ENCODE measurements around the gene ZFHX3. TPM values are rescaled to one million over a fixed set of nuclear protein-coding genes. Genes with fewer than 3 reads are reported as not detected.

ZFHX3 gene
- total and polyA plus RNA-seq, 2 donors (not counting 3 experiments of a cell fraction or from before 2014, with no cell fraction given) = 3.7 to 18.8 TPM

- H4K20me1 ChIP-seq (replicated peaks; ENCODE audit: control insufficient read depth, extremely low read depth, insufficient read depth, low read length) = no peaks in the 10 kb centered on the region
- H3K79me2 ChIP-seq (ENCODE audit: control insufficient read depth, insufficient read depth, low read length) = no peaks in the 10 kb centered on the region
- FAIRE-seq (no peak), DNase-seq (ENCODE audit: low read depth, low spot score) (no peak)
- no peaks in the 10 kb centered on the region for H3K9me3 ChIP-seq (replicated peaks; ENCODE audit: control insufficient read depth, insufficient read depth, low read length)
- no peak overlapping the region for H2AFZ ChIP-seq (ENCODE audit: low read depth, low read length)
- intact Hi-C loops (cut with micrococcal nuclease) = no loop called here
- no peak overlapping the region for H3K9ac ChIP-seq (replicated peaks; ENCODE audit: extremely low read depth, insufficient read depth, low read length)
- no peaks in the 10 kb centered on the region for H3K9me1 ChIP-seq (replicated peaks; ENCODE audit: control insufficient read depth, extremely low read depth, insufficient read depth, low read length)
- H3K36me3 ChIP-seq (ENCODE audit: control insufficient read depth in 2 of 2, extremely low read depth in 1 of 2, insufficient read depth in 2 of 2, low read length in 2 of 2) = peaks cover 3 to 29% of the 10 kb centered on the region in 2 experiments
- dilution Hi-C loops (cut with MboI; ENCODE audit: extremely low pct_ligation_motif_present, low sequenced_read_pairs) = no loop called here
- TF ChIP-seq POLR2A (IDR thresholded peaks at IDR 0.05; ENCODE audit: low read depth, low read length) (no peak), MYC (IDR thresholded peaks at IDR 0.05; ENCODE audit: low read depth, low read length) (no peak), GATA2 (IDR thresholded peaks at IDR 0.05; ENCODE audit: insufficient read depth, insufficient read length, low read depth, low read length) (no peak), FOS (IDR thresholded peaks at IDR 0.05; ENCODE audit: borderline replicate concordance, insufficient read depth, low read length) (no peak), MAX (IDR thresholded peaks at IDR 0.05; ENCODE audit: insufficient read depth, insufficient read length) (no peak), POLR2AphosphoS5 (IDR thresholded peaks at IDR 0.05; ENCODE audit: insufficient read depth, low read depth, low read length) (no peak), JUN (IDR thresholded peaks at IDR 0.05; ENCODE audit: borderline replicate concordance, insufficient read depth, insufficient read length, low read depth) (no peak), CTCF (IDR thresholded peaks at IDR 0.05; ENCODE audit: extremely low read depth in 1 of 2, insufficient read depth in 1 of 2, low read depth in 1 of 2, low read length in 2 of 2) (no peak), EZH2 (IDR thresholded peaks at IDR 0.05; ENCODE audit: borderline replicate concordance, low read depth, low read length, severe bottlenecking) (no peak)
- no peaks in the 10 kb centered on the region for H3K27me3 ChIP-seq (ENCODE audit: control insufficient read depth in 2 of 2, insufficient read depth in 2 of 2, low read length in 2 of 2)
- no peak overlapping the region for H3K4me3 ChIP-seq (replicated peaks in 1 of 3; ENCODE audit: insufficient read depth in 1 of 3, low read depth in 1 of 3, low read length in 3 of 3)
- BruUV-seq (replicated peaks) = no TSS peak
- ChIA-PET POLR2A (no interaction called here), CTCF (no interaction called here)
- no peak overlapping the region for H3K4me2 ChIP-seq (ENCODE audit: insufficient read depth, low read length)
- H3K4me1 ChIP-seq (ENCODE audit: control insufficient read depth, extremely low read depth, insufficient read depth, low read length) = no peaks in the 10 kb centered on the region
- H3K27ac ChIP-seq (ENCODE audit: insufficient read depth, low read depth, low read length) = no peak overlapping the region
Observed at GRCh38 chr16:72793716-72794115, 254.2 kb downstream of the ZFHX3 start.

All from endothelial cell of umbilical vein (primary cell).